KBM-7 (cell line): ENCODE data around the gene PCDHGA2.
"Not testable (repeated sequence)": the region's sequence is repeated elsewhere in the genome, so short reads cannot be mapped to it uniquely, and the experiment has no call there.

ENCODE experiments used
- DNase-seq: peaks from one replicate; pipeline ENCODE4 v3.0.0-alpha.2; 2015
- in situ Hi-C: fragments of 300-500 bp; cut with MboI; formaldehyde crosslinking; loops from 2 replicates; pipeline ENCODE4 v1.14.3; 2020; ENCODE audit warnings: low sequenced_read_pairs, low pct_unique_long_range_greater_than_20kb, mixed read lengths

PCDHGA2 gene

DNA sequence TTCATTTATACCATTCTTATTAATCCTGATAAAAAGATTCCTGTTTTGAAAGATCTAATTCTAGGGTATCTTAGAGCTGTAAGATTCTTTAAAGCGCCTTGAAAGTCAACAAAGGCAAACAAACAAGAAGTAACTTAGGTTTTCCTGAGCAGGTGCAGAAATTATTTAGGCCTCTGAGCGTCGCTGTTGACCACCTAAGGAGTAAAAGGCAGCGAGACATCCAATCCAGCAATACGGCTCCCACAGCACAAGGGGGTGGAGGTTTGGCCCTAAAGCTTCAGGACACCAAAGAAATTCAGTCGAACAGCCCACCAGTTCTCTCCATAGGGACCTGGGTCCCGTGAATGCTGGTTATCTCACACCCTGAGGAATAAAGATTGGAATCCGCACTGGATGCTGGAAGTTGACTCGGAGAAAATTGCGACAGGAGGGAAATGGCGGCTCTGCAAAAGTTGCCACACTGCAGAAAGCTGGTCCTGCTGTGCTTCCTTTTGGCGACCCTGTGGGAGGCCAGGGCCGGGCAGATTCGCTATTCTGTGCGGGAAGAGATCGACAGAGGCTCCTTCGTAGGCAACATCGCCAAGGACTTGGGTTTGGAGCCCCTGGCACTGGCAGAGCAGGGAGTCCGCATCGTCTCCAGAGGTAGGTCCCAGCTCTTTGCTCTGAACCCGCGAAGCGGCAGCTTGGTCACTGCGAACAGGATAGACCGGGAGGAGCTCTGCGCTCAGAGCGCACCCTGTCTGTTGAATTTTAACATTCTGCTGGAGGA is at the start of gene PCDHGA2:
PCDHGA2 (plus strand) TSS at position 223 of the 769 bp plus-strand sequence.
- peak; percentile 41 for DNase-seq
- in situ Hi-C loops, result no loop called here

DNA sequence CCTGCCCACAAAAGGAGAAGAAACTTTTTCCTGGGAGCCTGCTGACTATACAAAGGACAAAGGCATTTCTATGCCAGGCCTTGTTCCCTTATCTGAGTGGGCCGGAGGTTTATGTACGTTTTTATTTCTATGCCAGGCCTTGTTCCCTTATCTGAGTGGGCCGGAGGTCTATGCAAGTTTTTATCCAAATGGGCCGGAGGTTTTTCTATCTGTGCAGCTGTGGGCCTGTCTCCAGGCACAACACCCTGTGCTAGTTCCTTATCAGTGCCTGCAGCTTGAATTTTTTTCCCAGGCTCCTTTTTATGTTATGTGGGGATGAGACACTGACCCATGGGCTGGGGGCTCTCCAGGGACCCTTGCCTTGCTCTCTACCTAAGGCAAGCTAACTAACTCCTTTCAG is 40.2 kb upstream of the PCDHGA2 start:
- in situ Hi-C loops, result no loop called here
- DNase-seq, result no peak

- in situ Hi-C loops, result no loop called here
- no peak for DNase-seq
Measured at GRCh38 chr5:141303756-141304155, 34.8 kb upstream of the PCDHGA2 start, which contains the start of gene SLC25A2. Gene SLC25A2 (minus strand): TSS chr5:141304049. CDS start chr5:141303865, 184 bp downstream.

DNA sequence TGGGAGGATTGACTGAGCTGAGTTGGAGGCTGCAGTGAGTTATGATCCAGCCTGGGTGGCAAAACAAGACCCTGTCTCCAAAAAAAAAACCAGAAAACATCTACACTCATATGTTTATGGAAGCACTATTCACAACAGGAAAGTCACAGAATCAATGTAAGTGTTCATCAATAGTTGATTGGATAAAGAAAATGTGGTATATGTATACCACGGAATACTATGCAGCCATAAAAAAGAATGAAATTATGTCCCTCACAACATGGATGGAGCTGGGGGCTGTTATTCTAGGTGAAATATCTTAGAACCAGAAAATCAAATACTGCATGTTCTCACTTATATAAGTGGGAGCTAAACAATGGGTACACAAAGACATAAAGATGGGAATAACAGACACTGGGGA is 31.9 kb upstream of the PCDHGA2 start:
- no peak for DNase-seq
- in situ Hi-C loops, result no loop called here

DNA sequence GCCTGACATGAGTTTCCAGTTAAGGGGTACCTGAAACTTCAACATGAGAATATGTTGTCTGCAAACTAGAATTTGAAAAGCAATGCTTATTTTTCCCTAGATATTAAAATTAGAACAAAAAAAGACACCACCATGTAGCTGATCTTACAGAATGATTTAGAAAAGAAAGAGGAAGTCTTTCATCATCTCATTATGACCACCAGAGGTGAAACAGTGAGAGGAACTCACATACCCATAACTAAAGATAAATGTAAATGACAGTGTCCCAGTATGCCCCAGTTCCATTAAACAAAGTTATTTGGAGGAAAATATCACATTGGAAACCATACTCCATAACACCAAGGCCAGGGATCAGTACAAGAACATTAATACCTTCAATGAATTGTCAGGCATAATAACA is 24.8 kb upstream of the PCDHGA2 start:
- DNase-seq, result no peak
- in situ Hi-C loops, result no loop called here

DNA sequence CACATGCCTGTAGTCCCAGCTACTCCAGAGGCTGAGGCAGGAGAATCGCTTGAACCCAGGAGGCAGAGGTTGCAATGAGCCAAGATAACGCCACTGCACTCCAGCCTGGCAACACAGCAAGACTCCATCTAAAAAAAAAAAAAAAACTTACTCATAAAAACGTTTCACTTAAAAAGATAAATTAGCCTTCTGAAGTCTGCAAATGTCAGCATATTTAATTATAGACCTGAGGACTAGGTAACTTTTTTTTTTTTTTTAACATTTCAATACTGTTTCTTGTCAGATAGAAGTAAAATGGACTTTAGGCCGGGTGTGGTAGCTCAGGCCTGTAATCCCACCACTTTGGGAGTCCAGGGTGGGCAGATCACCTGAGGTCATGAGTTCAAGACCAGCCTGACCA is 21.6 kb upstream of the PCDHGA2 start:
- in situ Hi-C loops, DNase-seq: not testable (repeated sequence)

GRCh38 chr5:141319202-141319601 is 19.4 kb upstream of the PCDHGA2 start:
- in situ Hi-C loops, result no loop called here
- DNase-seq, result no peak

DNA sequence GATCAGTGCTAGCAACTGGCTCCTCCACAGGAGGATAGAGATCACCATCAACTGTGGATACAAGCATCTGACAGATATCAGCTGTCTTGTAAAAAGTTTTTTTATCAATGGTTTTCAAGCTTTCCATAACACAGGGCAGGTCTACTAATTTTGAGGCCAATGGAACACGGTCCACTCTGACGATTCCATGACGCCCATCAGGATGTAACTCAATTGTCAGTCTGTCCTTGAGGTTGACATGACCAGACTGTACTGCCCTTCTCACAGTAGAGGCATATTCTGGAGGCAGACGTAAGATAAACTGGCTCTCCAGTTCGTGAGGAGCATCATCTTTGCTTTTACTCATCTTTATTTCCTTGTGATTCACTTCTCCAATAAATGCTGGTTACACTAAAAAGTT is 18.9 kb upstream of the PCDHGA2 start:
- in situ Hi-C loops, result no loop called here
- no peak for DNase-seq

GRCh38 chr5:141320225-141321169 is 18.1 kb upstream of the PCDHGA2 start, which contains the start of gene TAF7:
Gene TAF7 (minus strand): TSS chr5:141320784. CDS start chr5:141320044, 740 bp downstream.
- in situ Hi-C loops, result no loop called here
- peak; percentile 92 for DNase-seq

- in situ Hi-C loops, result no loop called here
- DNase-seq, result no peak
Measured at GRCh38 chr5:141322261-141322660, 16.3 kb upstream of the PCDHGA2 start.

DNA sequence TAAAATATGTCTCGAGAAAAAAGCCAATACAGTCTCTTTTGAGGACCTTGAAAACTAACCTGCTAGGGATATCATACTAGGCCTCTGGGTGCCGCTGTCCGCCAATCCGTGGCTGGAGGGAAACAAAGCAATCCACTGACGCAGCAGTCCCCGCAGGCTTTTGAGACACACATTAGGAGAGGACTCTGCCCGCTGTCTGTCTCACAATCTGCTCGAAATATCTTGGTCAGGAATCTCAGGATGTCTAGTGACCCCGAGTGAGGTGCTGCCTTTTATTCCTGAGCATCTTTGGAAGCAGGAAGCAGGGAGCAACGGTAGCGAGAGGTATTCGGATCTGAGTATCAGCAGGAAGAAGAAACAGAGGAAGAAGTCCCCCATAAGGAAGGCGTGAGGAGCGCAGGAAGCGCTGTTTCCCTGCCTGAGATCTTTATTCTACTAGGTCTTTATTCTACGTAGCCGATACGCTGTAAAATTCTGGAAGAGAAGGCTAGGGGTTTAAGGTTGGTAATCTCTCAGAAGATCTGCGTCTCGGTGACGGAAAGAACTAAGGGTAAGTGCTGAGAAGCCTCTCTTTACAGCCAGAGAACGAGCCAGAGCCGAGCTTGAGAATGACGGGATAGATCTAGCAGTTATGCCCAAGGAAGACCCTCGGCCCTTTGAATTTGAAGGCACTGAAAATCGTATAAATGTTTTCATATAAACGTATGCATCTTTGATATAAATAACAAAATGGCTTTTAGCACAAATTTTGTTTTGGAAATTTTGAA is 12.3 kb upstream of the PCDHGA2 start:
- no peak for DNase-seq
- in situ Hi-C loops, result no loop called here

DNA sequence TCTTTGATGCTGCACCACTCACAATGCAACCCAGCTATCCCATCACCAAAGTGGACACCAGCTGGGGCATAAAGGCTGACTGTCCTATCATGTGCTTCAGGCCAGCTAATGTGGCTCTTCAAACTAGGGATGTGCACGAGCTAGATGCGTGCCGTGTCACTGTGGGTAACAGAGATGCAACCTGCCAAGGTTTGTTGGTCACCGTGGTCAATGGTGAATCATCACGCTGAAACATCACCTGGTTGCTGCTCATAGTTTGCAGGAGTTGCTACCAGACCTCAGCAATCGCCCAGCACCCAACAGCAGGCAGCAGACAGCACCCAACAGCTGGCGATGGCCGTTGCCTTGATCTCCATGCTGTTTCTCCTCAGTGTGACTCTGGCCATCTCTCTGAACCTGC is 10.3 kb upstream of the PCDHGA2 start:
- no peak for DNase-seq
- in situ Hi-C loops, result no loop called here

DNA sequence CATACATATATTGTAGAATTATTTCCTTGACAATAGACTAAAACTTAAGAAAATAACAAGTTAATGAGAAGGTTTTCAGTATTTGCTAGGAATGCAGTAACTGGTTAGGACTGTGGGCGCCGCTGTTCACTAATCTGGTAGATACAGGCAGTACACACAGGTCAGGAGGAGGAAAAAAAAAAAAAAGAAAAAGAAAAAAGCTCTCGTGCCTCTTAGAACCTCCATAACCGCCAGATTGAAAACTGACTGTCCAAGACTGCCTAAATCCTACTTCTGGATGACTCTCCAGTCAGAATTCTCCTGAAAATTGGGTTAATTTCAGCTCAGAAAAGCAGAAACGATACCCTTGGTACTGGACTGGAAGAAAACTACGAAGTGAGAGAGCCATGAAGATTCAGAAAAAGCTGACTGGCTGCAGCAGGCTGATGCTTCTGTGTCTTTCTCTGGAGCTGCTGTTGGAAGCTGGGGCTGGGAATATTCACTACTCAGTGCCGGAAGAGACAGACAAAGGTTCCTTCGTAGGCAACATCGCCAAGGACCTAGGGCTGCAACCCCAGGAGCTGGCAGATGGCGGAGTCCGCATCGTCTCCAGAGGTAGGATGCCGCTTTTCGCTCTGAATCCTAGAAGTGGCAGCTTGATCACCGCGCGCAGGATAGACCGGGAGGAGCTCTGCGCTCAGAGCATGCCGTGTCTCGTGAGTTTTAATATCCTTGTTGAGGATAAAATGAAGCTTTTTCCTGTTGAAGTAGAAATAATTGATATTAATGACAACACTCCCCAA is 8.1 kb upstream of the PCDHGA2 start, which contains the start of gene PCDHGA1:
PCDHGA1 (plus strand) TSS at position 216 of the 782 bp plus-strand sequence.
- peak; percentile 50 for DNase-seq
- in situ Hi-C loops, result no loop called here

GRCh38 chr5:141332571-141332970 is 6.0 kb upstream of the PCDHGA2 start:
- in situ Hi-C loops, DNase-seq: not testable (repeated sequence)

DNA sequence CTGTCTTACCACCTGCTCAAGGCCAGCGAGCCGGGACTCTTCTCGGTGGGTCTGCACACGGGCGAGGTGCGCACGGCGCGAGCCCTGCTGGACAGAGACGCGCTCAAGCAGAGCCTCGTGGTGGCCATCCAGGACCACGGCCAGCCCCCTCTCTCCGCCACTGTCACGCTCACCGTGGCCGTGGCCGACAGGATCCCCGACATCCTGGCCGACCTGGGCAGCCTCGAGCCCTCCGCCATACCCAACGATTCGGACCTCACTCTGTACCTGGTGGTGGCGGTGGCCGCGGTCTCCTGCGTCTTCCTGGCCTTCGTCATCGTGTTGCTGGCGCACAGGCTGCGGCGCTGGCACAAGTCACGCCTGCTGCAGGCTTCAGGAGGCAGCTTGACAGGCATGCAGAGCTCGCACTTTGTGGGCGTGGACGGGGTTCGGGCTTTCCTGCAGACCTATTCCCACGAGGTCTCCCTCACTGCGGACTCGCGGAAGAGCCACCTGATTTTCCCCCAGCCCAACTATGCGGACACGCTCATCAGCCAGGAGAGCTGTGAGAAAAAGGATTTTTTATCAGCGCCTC is 2.3 kb downstream of the PCDHGA2 start:
- DNase-seq, in situ Hi-C loops: not testable (repeated sequence)

- in situ Hi-C loops, result no loop called here
- no peak for DNase-seq
Measured at GRCh38 chr5:141342773-141343172, 4.2 kb downstream of the PCDHGA2 start.

- in situ Hi-C loops, result no loop called here
- DNase-seq, result no peak
Measured at GRCh38 chr5:141343242-141343952, 4.8 kb downstream of the PCDHGA2 start, which contains the start of gene PCDHGA3. Gene PCDHGA3 (plus strand): TSS chr5:141343829. CDS start chr5:141344034, 205 bp downstream.
